Measurements from ENCODE around the gene KIRREL3.

Gene KIRREL3

GRCh38 chr11:126899961-126900748 is 100.4 kb downstream of the KIRREL3 start:
- H3K4me3 ChIP-seq (ENCODE audit: low read length), result no peak overlapping the region
- no peaks in the 10 kb centered on the region for H3K27me3 ChIP-seq (ENCODE audit: control insufficient read depth, insufficient read depth, low read length)
- no peaks in the 10 kb centered on the region for H3K36me3 ChIP-seq (ENCODE audit: control insufficient read depth, low read depth, low read length)
- H3K27ac ChIP-seq (ENCODE audit: low read length), result no peak overlapping the region
- H3K4me1 ChIP-seq (ENCODE audit: control insufficient read depth, low read depth, low read length), result peaks cover 23% of the 10 kb centered on the region
- H3K9ac ChIP-seq (ENCODE audit: low read length), result no peak overlapping the region
- no peaks in the 10 kb centered on the region for H3K9me3 ChIP-seq (ENCODE audit: control insufficient read depth, low read depth, low read length)

- H3K9me3 ChIP-seq (ENCODE audit: control insufficient read depth, low read depth, low read length), result no peaks in the 10 kb centered on the region
- H3K9ac ChIP-seq (ENCODE audit: low read length), result no peak overlapping the region
- H3K27ac ChIP-seq (ENCODE audit: low read length), result no peak overlapping the region
- no peaks in the 10 kb centered on the region for H3K36me3 ChIP-seq (ENCODE audit: control insufficient read depth, low read depth, low read length)
- no peaks in the 10 kb centered on the region for H3K27me3 ChIP-seq (ENCODE audit: control insufficient read depth, insufficient read depth, low read length)
- peaks cover 27% of the 10 kb centered on the region for H3K4me1 ChIP-seq (ENCODE audit: control insufficient read depth, low read depth, low read length)
- H3K4me3 ChIP-seq (ENCODE audit: low read length), result no peak overlapping the region
Measured at GRCh38 chr11:126898802-126899201, 101.8 kb downstream of the KIRREL3 start.

GRCh38 chr11:126897430-126897829 is 103.1 kb downstream of the KIRREL3 start:
- Histone ChIP-seq H3K27ac (ENCODE audit: low read length) (no peak overlapping the region), H3K4me3 (ENCODE audit: low read length) (no peak overlapping the region), H3K4me1 (ENCODE audit: control insufficient read depth, low read depth, low read length) (peaks cover 37% of the 10 kb centered on the region), H3K27me3 (ENCODE audit: control insufficient read depth, insufficient read depth, low read length) (no peaks in the 10 kb centered on the region), H3K36me3 (ENCODE audit: control insufficient read depth, low read depth, low read length) (no peaks in the 10 kb centered on the region), H3K9me3 (ENCODE audit: control insufficient read depth, low read depth, low read length) (no peaks in the 10 kb centered on the region), H3K9ac (ENCODE audit: low read length) (no peak overlapping the region)

GRCh38 chr11:126896025-126896424 is 104.5 kb downstream of the KIRREL3 start:
- Histone ChIP-seq H3K36me3 (ENCODE audit: control insufficient read depth, low read depth, low read length) (no peaks in the 10 kb centered on the region), H3K27ac (ENCODE audit: low read length) (no peak overlapping the region), H3K4me3 (ENCODE audit: low read length) (no peak overlapping the region), H3K9ac (ENCODE audit: low read length) (no peak overlapping the region), H3K9me3 (ENCODE audit: control insufficient read depth, low read depth, low read length) (no peaks in the 10 kb centered on the region), H3K4me1 (ENCODE audit: control insufficient read depth, low read depth, low read length) (peaks cover 39% of the 10 kb centered on the region), H3K27me3 (ENCODE audit: control insufficient read depth, insufficient read depth, low read length) (no peaks in the 10 kb centered on the region)

GRCh38 chr11:126893796-126894195 is 106.8 kb downstream of the KIRREL3 start:
- no peak overlapping the region for H3K9ac ChIP-seq (ENCODE audit: low read length)
- H3K4me1 ChIP-seq (ENCODE audit: control insufficient read depth, low read depth, low read length), result peaks cover 38% of the 10 kb centered on the region
- no peaks in the 10 kb centered on the region for H3K27me3 ChIP-seq (ENCODE audit: control insufficient read depth, insufficient read depth, low read length)
- H3K4me3 ChIP-seq (ENCODE audit: low read length), result no peak overlapping the region
- no peaks in the 10 kb centered on the region for H3K36me3 ChIP-seq (ENCODE audit: control insufficient read depth, low read depth, low read length)
- H3K9me3 ChIP-seq (ENCODE audit: control insufficient read depth, low read depth, low read length), result no peaks in the 10 kb centered on the region
- no peak overlapping the region for H3K27ac ChIP-seq (ENCODE audit: low read length)

- Histone ChIP-seq H3K27me3 (ENCODE audit: control insufficient read depth, insufficient read depth, low read length) (no peaks in the 10 kb centered on the region), H3K9me3 (ENCODE audit: control insufficient read depth, low read depth, low read length) (no peaks in the 10 kb centered on the region), H3K27ac (ENCODE audit: low read length) (no peak overlapping the region), H3K4me3 (ENCODE audit: low read length) (no peak overlapping the region), H3K4me1 (ENCODE audit: control insufficient read depth, low read depth, low read length) (peaks cover 29% of the 10 kb centered on the region), H3K36me3 (ENCODE audit: control insufficient read depth, low read depth, low read length) (no peaks in the 10 kb centered on the region), H3K9ac (ENCODE audit: low read length) (no peak overlapping the region)
Measured at GRCh38 chr11:126892756-126893155, 107.8 kb downstream of the KIRREL3 start.

GRCh38 chr11:126891556-126892217 is 108.9 kb downstream of the KIRREL3 start:
- H3K4me3 ChIP-seq (ENCODE audit: low read length), result no peak overlapping the region
- H3K36me3 ChIP-seq (ENCODE audit: control insufficient read depth, low read depth, low read length), result no peaks in the 10 kb centered on the region
- no peak overlapping the region for H3K9ac ChIP-seq (ENCODE audit: low read length)
- no peak overlapping the region for H3K27ac ChIP-seq (ENCODE audit: low read length)
- peaks cover 29% of the 10 kb centered on the region for H3K4me1 ChIP-seq (ENCODE audit: control insufficient read depth, low read depth, low read length)
- no peaks in the 10 kb centered on the region for H3K9me3 ChIP-seq (ENCODE audit: control insufficient read depth, low read depth, low read length)
- no peaks in the 10 kb centered on the region for H3K27me3 ChIP-seq (ENCODE audit: control insufficient read depth, insufficient read depth, low read length)

- Histone ChIP-seq H3K9me3 (ENCODE audit: control insufficient read depth, low read depth, low read length) (no peaks in the 10 kb centered on the region), H3K4me1 (ENCODE audit: control insufficient read depth, low read depth, low read length) (peaks cover 34% of the 10 kb centered on the region), H3K9ac (ENCODE audit: low read length) (no peak overlapping the region), H3K4me3 (ENCODE audit: low read length) (no peak overlapping the region), H3K27ac (ENCODE audit: low read length) (no peak overlapping the region), H3K36me3 (ENCODE audit: control insufficient read depth, low read depth, low read length) (no peaks in the 10 kb centered on the region), H3K27me3 (ENCODE audit: control insufficient read depth, insufficient read depth, low read length) (no peaks in the 10 kb centered on the region)
Measured at GRCh38 chr11:126890561-126890960, 110.0 kb downstream of the KIRREL3 start.

- Histone ChIP-seq H3K4me1 (ENCODE audit: control insufficient read depth, low read depth, low read length) (peaks cover 25% of the 10 kb centered on the region), H3K4me3 (ENCODE audit: low read length) (no peak overlapping the region), H3K27ac (ENCODE audit: low read length) (no peak overlapping the region), H3K9ac (ENCODE audit: low read length) (no peak overlapping the region), H3K36me3 (ENCODE audit: control insufficient read depth, low read depth, low read length) (no peaks in the 10 kb centered on the region), H3K27me3 (ENCODE audit: control insufficient read depth, insufficient read depth, low read length) (no peaks in the 10 kb centered on the region), H3K9me3 (ENCODE audit: control insufficient read depth, low read depth, low read length) (no peaks in the 10 kb centered on the region)
Measured at GRCh38 chr11:126888115-126888712, 112.4 kb downstream of the KIRREL3 start.

- H3K27me3 ChIP-seq (ENCODE audit: control insufficient read depth, insufficient read depth, low read length), result no peaks in the 10 kb centered on the region
- no peaks in the 10 kb centered on the region for H3K9me3 ChIP-seq (ENCODE audit: control insufficient read depth, low read depth, low read length)
- H3K27ac ChIP-seq (ENCODE audit: low read length), result no peak overlapping the region
- no peak overlapping the region for H3K9ac ChIP-seq (ENCODE audit: low read length)
- H3K4me3 ChIP-seq (ENCODE audit: low read length), result no peak overlapping the region
- H3K36me3 ChIP-seq (ENCODE audit: control insufficient read depth, low read depth, low read length), result no peaks in the 10 kb centered on the region
- peaks cover 19% of the 10 kb centered on the region for H3K4me1 ChIP-seq (ENCODE audit: control insufficient read depth, low read depth, low read length)
Measured at GRCh38 chr11:126886636-126887035, 113.9 kb downstream of the KIRREL3 start.

GRCh38 chr11:126886085-126886484 is 114.5 kb downstream of the KIRREL3 start:
- H3K27ac ChIP-seq (ENCODE audit: low read length), result no peak overlapping the region
- H3K36me3 ChIP-seq (ENCODE audit: control insufficient read depth, low read depth, low read length), result no peaks in the 10 kb centered on the region
- H3K4me1 ChIP-seq (ENCODE audit: control insufficient read depth, low read depth, low read length), result peaks cover 18% of the 10 kb centered on the region
- no peak overlapping the region for H3K4me3 ChIP-seq (ENCODE audit: low read length)
- H3K9me3 ChIP-seq (ENCODE audit: control insufficient read depth, low read depth, low read length), result no peaks in the 10 kb centered on the region
- no peak overlapping the region for H3K9ac ChIP-seq (ENCODE audit: low read length)
- no peaks in the 10 kb centered on the region for H3K27me3 ChIP-seq (ENCODE audit: control insufficient read depth, insufficient read depth, low read length)
